ENCODE results near the gene ART5.

ART5 gene

DNA sequence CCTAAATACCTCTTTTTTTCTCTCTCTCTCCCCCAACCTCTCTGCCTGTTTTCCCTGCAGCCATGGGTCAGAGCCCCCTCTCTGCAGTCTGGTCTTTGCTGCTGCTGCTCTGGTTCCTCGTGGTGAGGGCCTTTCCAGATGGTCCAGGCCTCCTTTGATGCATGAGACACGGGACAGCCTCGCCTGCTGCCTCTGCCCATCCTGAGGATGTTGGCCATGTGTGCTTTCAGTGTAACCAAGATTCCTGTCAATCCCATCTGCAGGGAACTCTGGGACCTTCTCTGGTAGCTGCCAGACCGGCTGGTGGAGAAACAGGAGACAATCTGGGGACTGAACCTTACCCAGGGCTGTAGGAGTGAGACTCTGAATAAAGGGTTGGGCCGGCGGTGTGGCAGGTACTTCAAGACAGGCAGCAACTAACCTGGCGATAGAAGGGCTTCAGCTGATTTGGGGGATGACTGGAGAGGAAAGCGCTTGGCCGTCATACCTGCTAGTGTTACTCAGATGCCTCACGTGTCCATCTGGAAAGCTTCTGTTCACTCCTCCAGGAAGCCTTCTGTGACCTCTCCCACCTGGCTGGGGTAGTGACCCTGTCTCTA is 22.3 kb upstream of the ART5 start:
- Histone ChIP-seq H3K9me2 (ENCODE audit: low read depth, low read length) (no peaks in the 10 kb centered on the region), H3K27me3 (ENCODE audit: insufficient read depth, low read length) (no peaks in the 10 kb centered on the region), H3K79me2 (ENCODE audit: insufficient read depth, low read length) (no peaks in the 10 kb centered on the region), H3K9ac (ENCODE audit: low read length) (no peak overlapping the region), H3K4me2 (ENCODE audit: low read length) (no peak overlapping the region), H2AFZ (ENCODE audit: low read length) (no peak overlapping the region), H3K9me3 (ENCODE audit: low read length) (no peaks in the 10 kb centered on the region), H4K20me1 (ENCODE audit: insufficient read depth, low read length) (no peaks in the 10 kb centered on the region), H3K27ac (ENCODE audit: low read depth, low read length, poor library complexity, severe bottlenecking) (no peak overlapping the region), H3K4me1 (ENCODE audit: insufficient read depth, low read length, severe bottlenecking) (no peaks in the 10 kb centered on the region), H3K36me3 (ENCODE audit: insufficient read depth, low read length) (peaks cover 32% of the 10 kb centered on the region), H3K4me3 (ENCODE audit: low read depth, low read length, poor library complexity, severe bottlenecking) (no peak overlapping the region), H3F3A (ENCODE audit: insufficient read depth, low read length) (no peaks in the 10 kb centered on the region)
- TF ChIP-seq EZH2 (IDR thresholded peaks at IDR 0.05; ENCODE audit: borderline replicate concordance, low read length) = no peak
- TF ChIP-seq, protein P1, sequence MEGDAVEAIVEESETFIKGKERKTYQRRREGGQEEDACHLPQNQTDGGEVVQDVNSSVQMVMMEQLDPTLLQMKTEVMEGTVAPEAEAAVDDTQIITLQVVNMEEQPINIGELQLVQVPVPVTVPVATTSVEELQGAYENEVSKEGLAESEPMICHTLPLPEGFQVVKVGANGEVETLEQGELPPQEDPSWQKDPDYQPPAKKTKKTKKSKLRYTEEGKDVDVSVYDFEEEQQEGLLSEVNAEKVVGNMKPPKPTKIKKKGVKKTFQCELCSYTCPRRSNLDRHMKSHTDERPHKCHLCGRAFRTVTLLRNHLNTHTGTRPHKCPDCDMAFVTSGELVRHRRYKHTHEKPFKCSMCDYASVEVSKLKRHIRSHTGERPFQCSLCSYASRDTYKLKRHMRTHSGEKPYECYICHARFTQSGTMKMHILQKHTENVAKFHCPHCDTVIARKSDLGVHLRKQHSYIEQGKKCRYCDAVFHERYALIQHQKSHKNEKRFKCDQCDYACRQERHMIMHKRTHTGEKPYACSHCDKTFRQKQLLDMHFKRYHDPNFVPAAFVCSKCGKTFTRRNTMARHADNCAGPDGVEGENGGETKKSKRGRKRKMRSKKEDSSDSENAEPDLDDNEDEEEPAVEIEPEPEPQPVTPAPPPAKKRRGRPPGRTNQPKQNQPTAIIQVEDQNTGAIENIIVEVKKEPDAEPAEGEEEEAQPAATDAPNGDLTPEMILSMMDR (IDR thresholded peaks at IDR 0.05; ENCODE audit: low read length) = no peak

GRCh38 chr11:3662856-3663255 is 21.1 kb upstream of the ART5 start:
- H2AFZ ChIP-seq (ENCODE audit: low read length) = no peak overlapping the region
- H3K9me2 ChIP-seq (ENCODE audit: low read depth, low read length) = no peaks in the 10 kb centered on the region
- no peaks in the 10 kb centered on the region for H3K9me3 ChIP-seq (ENCODE audit: low read length)
- no peak overlapping the region for H3K4me2 ChIP-seq (ENCODE audit: low read length)
- no peaks in the 10 kb centered on the region for H3K27me3 ChIP-seq (ENCODE audit: insufficient read depth, low read length)
- H3K79me2 ChIP-seq (ENCODE audit: insufficient read depth, low read length) = no peaks in the 10 kb centered on the region
- H4K20me1 ChIP-seq (ENCODE audit: insufficient read depth, low read length) = no peaks in the 10 kb centered on the region
- no peak for TF ChIP-seq EZH2 (IDR thresholded peaks at IDR 0.05; ENCODE audit: borderline replicate concordance, low read length)
- TF ChIP-seq, protein P1 (IDR thresholded peaks at IDR 0.05; ENCODE audit: low read length) = no peak
- no peak overlapping the region for H3K4me3 ChIP-seq (ENCODE audit: low read depth, low read length, poor library complexity, severe bottlenecking)
- no peak overlapping the region for H3K27ac ChIP-seq (ENCODE audit: low read depth, low read length, poor library complexity, severe bottlenecking)
- H3K9ac ChIP-seq (ENCODE audit: low read length) = no peak overlapping the region
- no peaks in the 10 kb centered on the region for H3F3A ChIP-seq (ENCODE audit: insufficient read depth, low read length)
- no peaks in the 10 kb centered on the region for H3K4me1 ChIP-seq (ENCODE audit: insufficient read depth, low read length, severe bottlenecking)
- peaks cover 24% of the 10 kb centered on the region for H3K36me3 ChIP-seq (ENCODE audit: insufficient read depth, low read length)

DNA sequence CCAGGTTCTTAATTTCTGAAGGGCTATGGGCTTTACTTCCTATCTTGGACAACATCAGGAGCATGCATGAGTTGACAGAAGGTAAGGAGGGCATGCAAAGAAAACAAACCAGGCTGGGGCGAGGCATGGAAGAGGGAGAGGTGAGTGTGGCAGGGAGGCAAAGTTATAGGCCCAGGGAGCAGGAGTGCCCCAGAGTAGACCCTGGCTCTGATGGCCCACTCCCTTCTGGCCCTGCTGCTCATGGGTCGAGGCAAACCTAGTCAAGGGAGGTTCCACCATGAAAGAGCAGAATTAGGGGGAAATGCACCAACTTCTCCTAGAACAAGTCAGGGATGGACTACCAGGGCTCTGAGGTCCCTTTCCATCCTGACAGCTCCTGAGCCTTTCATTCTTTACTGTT is 19.2 kb upstream of the ART5 start:
- H3K27ac ChIP-seq (ENCODE audit: low read depth, low read length, poor library complexity, severe bottlenecking) = no peak overlapping the region
- no peaks in the 10 kb centered on the region for H4K20me1 ChIP-seq (ENCODE audit: insufficient read depth, low read length)
- no peaks in the 10 kb centered on the region for H3K79me2 ChIP-seq (ENCODE audit: insufficient read depth, low read length)
- H3K9me3 ChIP-seq (ENCODE audit: low read length) = no peaks in the 10 kb centered on the region
- no peaks in the 10 kb centered on the region for H3K4me1 ChIP-seq (ENCODE audit: insufficient read depth, low read length, severe bottlenecking)
- no peak overlapping the region for H3K4me2 ChIP-seq (ENCODE audit: low read length)
- no peak overlapping the region for H2AFZ ChIP-seq (ENCODE audit: low read length)
- no peaks in the 10 kb centered on the region for H3F3A ChIP-seq (ENCODE audit: insufficient read depth, low read length)
- no peaks in the 10 kb centered on the region for H3K9me2 ChIP-seq (ENCODE audit: low read depth, low read length)
- H3K36me3 ChIP-seq (ENCODE audit: insufficient read depth, low read length) = peaks cover 14% of the 10 kb centered on the region
- H3K4me3 ChIP-seq (ENCODE audit: low read depth, low read length, poor library complexity, severe bottlenecking) = no peak overlapping the region
- no peaks in the 10 kb centered on the region for H3K27me3 ChIP-seq (ENCODE audit: insufficient read depth, low read length)
- H3K9ac ChIP-seq (ENCODE audit: low read length) = no peak overlapping the region
- TF ChIP-seq EZH2 (IDR thresholded peaks at IDR 0.05; ENCODE audit: borderline replicate concordance, low read length) = no peak
- TF ChIP-seq, protein P1 (IDR thresholded peaks at IDR 0.05; ENCODE audit: low read length) = no peak
